Stimulated activated CD8-positive, alpha-beta memory T cell treated with anti-CD3 and anti-CD28 coated beads, Interleukin-2, amount 100 ng/mL, for 1 hour (primary cell): ENCODE measurements around the gene GPC3.

ENCODE experiments used
- DNase-seq, 2 donors: peaks; one replicate each; pipeline ENCODE4 v3.0.0-alpha.2; 2020; ENCODE audit warnings: low read depth in 2 of 2

GPC3 gene

GRCh38 chrX:133968109-133968508 lies 17.3 kb downstream of the GPC3 start:
- no peak for DNase-seq

DNA sequence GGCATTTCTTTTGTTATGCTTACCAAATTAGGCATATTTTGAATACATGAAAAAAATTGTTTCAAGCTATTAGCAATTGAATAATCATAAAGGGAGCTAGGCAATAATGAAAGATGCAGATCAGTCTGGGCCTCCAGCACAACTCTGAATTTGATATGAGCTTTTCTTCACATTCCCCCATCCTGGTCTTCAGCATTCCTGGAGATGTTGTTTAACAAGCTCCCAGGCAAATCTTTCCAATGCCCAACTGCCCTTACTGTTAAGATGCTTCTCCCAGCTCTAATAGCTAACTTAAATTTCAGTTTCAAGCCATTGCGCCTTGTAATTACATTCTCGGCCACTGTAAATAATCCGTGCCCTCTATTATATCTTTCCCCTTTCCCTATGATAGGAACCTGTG lies 19.2 kb downstream of the GPC3 start:
- DNase-seq: no peak

GRCh38 chrX:133965321-133965720 lies 20.1 kb downstream of the GPC3 start:
- DNase-seq: no peak

GRCh38 chrX:133961046-133961445 lies 24.3 kb downstream of the GPC3 start:
- DNase-seq: no peak

- DNase-seq: no peak
Observed at GRCh38 chrX:133959972-133960371, 25.4 kb downstream of the GPC3 start.

- DNase-seq: no peak
Observed at GRCh38 chrX:133958997-133959688, 26.3 kb downstream of the GPC3 start.

- DNase-seq: no peak
Observed at GRCh38 chrX:133956570-133957340, 28.6 kb downstream of the GPC3 start.

DNA sequence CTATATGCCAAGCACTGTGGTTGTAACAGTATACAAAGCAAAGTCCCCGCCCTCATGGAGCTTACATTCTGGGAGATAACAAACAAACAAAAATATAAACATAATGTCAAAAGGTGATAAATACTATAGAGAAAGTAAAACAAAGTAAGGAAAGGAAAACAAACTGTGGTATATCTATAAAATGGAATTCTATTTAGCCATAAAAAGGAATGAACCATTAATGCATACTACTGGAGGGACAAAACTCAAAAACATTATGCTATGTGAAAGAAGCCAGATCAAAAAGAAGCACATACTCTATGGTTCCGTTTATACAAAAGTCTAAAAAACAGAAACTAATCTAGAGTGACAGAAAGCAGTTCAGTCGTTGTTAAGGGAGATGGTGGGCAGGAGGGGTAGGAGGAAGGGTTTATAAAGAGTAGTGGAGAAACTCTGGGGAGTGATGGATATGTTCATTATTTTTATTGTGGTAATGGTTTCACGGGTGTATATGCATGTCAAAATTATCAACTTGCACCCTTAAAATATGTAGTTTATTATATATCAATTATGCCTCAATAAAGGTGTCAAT lies 31.5 kb downstream of the GPC3 start:
- DNase-seq: no peak

- no peak for DNase-seq
Observed at GRCh38 chrX:133953078-133953477, 32.3 kb downstream of the GPC3 start.

DNA sequence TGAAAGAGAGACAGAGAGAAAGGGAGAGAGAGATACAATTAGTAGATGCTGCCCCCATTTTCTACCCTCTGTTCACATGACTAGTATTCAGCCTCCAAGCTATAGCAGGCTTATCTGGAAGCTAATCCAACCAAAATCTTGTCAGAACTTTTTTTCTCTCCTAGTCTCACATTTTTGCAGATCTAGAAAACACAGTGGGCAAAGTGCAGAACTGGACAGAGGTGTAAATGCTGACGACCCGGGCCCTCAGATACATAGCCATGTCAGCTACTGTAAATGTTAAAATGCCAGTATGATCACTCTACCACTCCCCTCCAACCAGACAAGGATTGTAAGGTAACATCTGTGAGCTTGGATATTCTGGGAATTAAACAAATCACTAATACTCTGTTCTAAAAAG lies 34.3 kb downstream of the GPC3 start:
- no peak for DNase-seq

DNA sequence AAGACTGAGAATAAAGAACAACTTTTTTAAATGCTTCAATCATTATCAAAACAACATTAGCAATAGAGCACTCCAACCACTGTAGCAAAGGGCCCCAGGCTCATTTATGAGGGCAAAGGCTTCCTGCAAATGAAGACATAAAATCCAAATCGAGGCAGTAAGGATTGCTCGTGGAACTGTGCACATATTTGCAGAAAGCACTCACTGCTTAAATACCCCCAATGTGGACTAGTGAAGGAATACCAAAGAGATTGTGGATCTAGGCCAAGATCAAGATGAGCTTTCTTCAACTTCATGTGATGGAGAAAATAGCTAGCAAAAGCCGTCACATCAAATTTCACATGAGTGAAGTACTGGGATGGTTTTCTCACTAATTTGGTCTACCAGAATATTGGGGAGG lies 35.2 kb downstream of the GPC3 start:
- DNase-seq: no peak

DNA sequence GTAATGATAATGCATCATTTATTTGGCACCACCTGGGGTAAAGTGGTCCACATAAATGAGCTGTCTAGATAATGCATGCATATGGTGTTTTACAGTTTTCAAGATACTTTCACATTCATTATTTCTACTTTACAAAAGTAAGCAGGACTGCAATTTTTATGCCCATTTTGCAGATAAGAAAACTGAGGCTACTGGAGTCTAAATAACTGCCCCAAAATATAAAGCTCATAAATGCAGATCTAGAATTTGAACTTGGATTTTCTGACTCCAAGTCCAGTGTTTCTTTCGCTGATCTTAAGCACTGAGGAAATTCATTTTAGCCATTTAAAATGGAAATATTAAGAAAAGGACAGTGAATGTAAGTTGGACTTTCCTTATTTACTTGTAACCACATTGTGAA lies 36.5 kb downstream of the GPC3 start:
- no peak for DNase-seq

DNA sequence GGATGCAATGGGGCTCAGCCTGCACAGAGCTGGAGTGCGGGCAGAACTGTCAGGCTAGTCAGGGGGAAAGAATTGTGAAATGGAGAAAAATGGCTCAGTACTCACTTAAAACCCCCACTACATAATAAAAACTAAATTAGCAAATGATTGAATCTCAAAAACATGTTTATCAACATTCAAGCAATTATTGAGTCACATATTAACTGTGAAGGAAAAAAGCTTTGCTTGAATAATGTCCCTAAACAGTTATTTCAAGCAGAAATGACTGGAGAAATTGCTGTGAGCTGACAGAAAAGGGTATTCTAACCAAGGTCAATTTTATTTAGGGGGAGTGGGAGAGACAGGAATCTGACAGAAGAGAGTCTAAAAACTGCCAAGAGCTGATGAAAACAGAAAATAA lies 37.4 kb downstream of the GPC3 start:
- no peak for DNase-seq

- DNase-seq: no peak
Observed at GRCh38 chrX:133947022-133947421, 38.4 kb downstream of the GPC3 start.

- no peak for DNase-seq
Observed at GRCh38 chrX:133943507-133943906, 41.9 kb downstream of the GPC3 start.

DNA sequence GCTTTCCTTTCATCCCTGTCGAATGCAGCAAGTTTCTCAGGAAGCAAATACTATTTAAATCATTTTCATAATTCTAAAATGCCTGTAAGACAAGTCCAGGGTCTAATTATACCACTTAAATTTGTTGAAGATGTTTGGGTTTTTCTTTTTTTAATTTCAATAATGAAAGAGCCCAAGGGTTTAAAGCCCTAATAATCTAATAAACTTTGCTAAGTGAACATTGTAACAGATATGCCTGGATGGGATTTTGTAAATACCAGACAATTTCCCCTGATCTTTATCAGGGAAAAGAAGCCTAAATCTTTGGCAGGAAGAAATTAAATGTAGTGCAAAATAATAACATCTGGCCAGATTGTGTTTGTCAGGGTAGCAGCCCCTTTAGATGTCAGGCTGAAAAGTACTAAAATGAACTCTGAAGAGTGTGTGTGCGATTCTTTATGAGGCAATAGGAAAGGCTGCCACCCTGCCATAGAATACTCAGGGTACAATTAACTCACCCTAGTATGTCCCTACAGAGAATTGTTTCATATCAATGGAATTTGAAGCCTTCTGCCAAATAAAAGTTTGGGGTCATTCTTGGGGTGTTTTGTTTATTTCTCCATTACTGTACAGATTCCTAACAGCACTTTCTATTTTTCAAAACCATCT lies 45.6 kb downstream of the GPC3 start:
- DNase-seq: no peak

- no peak for DNase-seq
Observed at GRCh38 chrX:133938530-133938929, 46.9 kb downstream of the GPC3 start.

- no peak for DNase-seq
Observed at GRCh38 chrX:133937022-133937421, 48.4 kb downstream of the GPC3 start.

DNA sequence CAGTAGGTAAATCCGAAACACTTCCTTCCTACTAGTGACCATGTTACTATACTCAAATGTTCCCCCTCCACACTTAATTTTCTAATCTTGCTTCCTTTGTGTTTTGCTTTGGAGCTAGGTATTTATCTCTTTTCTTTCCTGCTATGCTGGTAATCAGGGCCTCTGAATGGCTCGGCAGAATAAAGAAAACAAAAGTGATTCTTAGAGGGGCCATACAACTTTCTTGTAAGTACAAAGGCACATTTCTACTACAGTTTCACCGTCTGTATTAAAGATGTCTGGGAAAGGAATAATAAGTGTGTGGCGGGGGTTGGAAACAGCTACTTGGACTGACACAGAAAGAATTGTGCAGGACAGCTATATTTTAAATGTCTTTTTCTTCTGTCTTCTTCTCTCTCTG lies 50.3 kb downstream of the GPC3 start:
- no peak for DNase-seq

DNA sequence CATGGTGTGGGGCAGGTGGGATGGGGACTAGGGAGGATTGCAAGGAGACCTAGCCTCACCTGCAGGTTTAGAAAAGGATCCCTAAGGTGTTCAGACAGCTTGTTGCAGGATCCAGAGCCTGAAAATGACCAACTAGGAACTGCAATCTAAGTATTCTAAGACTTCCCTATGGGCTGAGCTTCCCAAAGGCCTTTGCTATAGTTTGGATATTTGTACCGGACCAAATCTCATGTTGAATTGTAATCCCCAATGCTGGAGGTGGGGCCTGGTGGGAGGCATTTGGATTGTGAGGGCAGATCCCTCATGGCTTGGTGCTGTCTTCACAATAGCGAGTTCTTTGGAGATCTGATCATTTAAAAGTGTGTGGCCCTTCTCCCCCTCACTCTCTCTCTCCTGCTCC lies 52.1 kb downstream of the GPC3 start:
- DNase-seq: no peak

DNA sequence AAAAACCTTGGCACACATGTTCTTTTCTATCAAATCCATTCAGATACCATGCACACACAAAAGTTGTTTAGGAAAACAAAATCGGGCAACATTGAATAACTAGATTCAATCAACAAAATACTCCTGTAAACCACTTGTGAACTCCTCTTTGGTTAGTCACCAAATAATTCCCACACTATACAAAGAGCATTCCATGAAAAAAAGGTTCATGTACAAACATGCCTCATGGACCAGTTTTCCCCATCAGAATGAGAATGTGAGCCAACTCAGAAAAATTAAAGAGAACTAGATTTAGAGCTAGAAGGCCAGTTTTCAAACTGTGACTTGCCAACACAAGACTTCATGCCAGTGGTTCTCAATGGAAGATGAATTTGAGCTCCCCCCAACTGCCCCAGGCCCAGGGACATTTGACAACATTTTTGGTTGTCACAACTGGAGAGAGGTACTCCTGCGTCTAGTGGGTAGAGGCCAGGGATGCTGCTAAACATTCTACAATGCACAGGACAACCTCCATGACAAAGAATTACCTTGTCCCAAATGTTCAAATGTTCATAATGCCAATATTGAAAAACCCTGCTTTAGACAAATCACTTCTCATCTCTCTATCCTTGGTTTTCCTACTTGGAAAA lies 55.4 kb downstream of the GPC3 start:
- DNase-seq: no peak

DNA sequence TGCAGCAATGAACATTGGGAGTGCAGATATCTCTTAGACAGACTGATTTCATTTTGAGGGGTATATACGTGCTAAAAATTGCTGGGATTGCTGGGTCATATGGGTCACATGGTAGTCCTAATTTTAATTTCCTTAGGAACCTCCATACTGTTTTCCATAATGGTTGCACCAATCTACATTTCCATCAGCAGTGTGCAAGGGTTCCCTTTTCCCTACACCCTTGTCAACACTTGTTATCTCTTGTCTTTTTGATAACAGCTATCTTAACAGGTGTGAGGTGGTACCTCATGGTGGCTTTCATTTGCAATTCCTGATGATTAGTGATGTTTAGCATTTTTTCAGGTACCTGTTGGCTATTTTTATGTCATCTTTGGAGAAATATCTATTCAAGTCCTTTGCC lies 57.0 kb downstream of the GPC3 start:
- no peak for DNase-seq
